ENCODE results near the gene AIF1. TPM values are rescaled to one million over a fixed set of nuclear protein-coding genes. Genes with fewer than 3 reads are reported as not detected.

AIF1 gene
- total RNA-seq, 2 experiments from 2014 or later, result 16.3 to 22.0 TPM

DNA sequence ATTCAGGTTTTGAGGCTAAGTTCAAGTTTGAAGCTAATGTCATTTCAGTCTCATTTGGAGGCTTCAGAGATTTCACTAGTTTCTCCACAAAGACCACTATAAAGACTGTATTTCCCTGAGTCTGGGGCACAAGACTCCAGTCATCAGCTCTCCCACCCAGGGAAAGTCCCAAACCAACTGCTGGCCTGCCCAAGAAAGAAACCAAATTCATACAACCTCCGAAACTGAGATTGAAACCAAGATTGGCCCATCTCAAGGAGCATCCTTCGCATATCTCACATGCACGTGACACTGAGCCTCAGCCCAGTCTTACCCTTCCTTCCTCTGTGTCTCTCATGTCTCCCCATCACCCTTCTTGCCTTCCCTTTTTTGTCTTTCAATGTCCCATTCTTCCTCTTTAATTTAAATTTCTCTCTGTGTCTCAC, 46.5 kb upstream of the AIF1 start:
- H4K20me1 ChIP-seq (ENCODE audit: insufficient read depth, low read length), result no peaks in the 10 kb centered on the region
- ChIA-PET POLR2A (interaction anchor here (0.6 to 1.9 kb wide), 6 partner anchors 9 to 45 kb away, joined by 3 to 9 read pairs (median 4); partner anchors contain the start of gene LTB), CTCF (ENCODE audit: unreplicated experiment) (no interaction called here)
- peak overlapping the region; percentile 82 for H3K4me2 ChIP-seq (ENCODE audit: low read length)
- DNase-seq (ENCODE audit: low spot score), result peak; percentile 76
- no peaks in the 10 kb centered on the region for H3K9me2 ChIP-seq (ENCODE audit: insufficient read depth, low read length)
- TF ChIP-seq, protein P1, sequence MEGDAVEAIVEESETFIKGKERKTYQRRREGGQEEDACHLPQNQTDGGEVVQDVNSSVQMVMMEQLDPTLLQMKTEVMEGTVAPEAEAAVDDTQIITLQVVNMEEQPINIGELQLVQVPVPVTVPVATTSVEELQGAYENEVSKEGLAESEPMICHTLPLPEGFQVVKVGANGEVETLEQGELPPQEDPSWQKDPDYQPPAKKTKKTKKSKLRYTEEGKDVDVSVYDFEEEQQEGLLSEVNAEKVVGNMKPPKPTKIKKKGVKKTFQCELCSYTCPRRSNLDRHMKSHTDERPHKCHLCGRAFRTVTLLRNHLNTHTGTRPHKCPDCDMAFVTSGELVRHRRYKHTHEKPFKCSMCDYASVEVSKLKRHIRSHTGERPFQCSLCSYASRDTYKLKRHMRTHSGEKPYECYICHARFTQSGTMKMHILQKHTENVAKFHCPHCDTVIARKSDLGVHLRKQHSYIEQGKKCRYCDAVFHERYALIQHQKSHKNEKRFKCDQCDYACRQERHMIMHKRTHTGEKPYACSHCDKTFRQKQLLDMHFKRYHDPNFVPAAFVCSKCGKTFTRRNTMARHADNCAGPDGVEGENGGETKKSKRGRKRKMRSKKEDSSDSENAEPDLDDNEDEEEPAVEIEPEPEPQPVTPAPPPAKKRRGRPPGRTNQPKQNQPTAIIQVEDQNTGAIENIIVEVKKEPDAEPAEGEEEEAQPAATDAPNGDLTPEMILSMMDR (conservative IDR thresholded peaks at IDR 0.05; ENCODE audit: low read length), result no peak
- TF ChIP-seq EZH2phosphoT487 (IDR thresholded peaks at IDR 0.05; ENCODE audit: borderline replicate concordance, low read depth, low read length), result no peak
- intact Hi-C loops (cut with micrococcal nuclease; ENCODE audit: unreplicated experiment), result loop anchor here (1.0 kb wide), 1 partner anchor 8 kb away; no protein-coding TSS in a partner anchor
- BruUV-seq (replicated peaks), result no TSS peak
- peak overlapping the region; percentile 75 for H3K27ac ChIP-seq (ENCODE audit: low read depth, low read length, poor library complexity, severe bottlenecking)
- H3K79me2 ChIP-seq (ENCODE audit: insufficient read depth, low read depth, low read length), result peaks cover 10% of the 10 kb centered on the region; the same call in 1 of the 2 replicates
- peak overlapping the region; percentile 27 for H3K4me3 ChIP-seq (ENCODE audit: low read depth, low read length, poor library complexity, severe bottlenecking)
- H3K4me1 ChIP-seq (ENCODE audit: insufficient read depth, low read length, poor library complexity, severe bottlenecking), result peaks cover 66% of the 10 kb centered on the region
- H2AFZ ChIP-seq (ENCODE audit: low read length), result 0 out of 2 replicates have a peak overlapping the region, but pooled peaks have one; percentile 2
- no peaks in the 10 kb centered on the region for H3K9me3 ChIP-seq (ENCODE audit: low read length)
- H3K36me3 ChIP-seq (ENCODE audit: insufficient read depth, low read length), result no peaks in the 10 kb centered on the region

DNA sequence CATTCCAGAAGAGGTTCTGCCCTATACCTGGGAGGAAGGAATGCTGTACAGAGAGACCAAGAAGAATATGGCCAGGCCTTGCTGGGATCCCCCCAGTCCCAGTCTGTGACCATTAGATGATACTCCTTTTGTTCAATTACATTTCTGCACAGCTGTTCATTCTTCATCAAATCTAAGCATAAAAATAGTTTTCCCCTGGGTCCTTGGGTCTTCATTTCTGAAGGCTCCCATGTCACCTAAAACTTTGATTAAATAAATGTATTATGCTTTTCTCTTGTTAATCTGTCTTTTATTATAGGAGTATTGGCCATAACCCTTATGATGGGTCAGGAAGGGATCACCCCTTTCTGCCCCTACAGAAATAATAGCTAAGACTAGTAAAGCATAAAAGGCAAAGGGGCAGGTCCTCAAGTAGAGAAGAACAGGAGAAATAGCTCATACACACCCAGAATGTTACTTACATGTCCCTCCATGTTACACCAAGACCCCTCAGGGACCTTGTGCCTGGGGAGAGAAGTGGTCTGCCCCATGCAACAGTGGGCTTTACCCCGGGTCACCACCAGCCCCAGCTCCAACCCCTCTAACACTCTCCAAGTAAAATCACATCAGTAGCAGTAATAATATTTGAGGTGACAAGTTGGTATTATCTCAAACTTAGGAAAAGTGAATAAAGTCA, 45.0 kb upstream of the AIF1 start:
- intact Hi-C loops (cut with micrococcal nuclease; ENCODE audit: unreplicated experiment), result no loop called here
- peak overlapping the region; percentile 75 for H3K27ac ChIP-seq (ENCODE audit: low read depth, low read length, poor library complexity, severe bottlenecking)
- no peak overlapping the region for H2AFZ ChIP-seq (ENCODE audit: low read length)
- peaks cover 10% of the 10 kb centered on the region; the same call in 1 of the 2 replicates for H3K79me2 ChIP-seq (ENCODE audit: insufficient read depth, low read depth, low read length)
- no peak for TF ChIP-seq EZH2phosphoT487 (IDR thresholded peaks at IDR 0.05; ENCODE audit: borderline replicate concordance, low read depth, low read length)
- TF ChIP-seq, protein P1 (conservative IDR thresholded peaks at IDR 0.05; ENCODE audit: low read length), result no peak
- H3K4me1 ChIP-seq (ENCODE audit: insufficient read depth, low read length, poor library complexity, severe bottlenecking), result peaks cover 79% of the 10 kb centered on the region
- H3K4me2 ChIP-seq (ENCODE audit: low read length), result peak overlapping the region; percentile 82
- H3K36me3 ChIP-seq (ENCODE audit: insufficient read depth, low read length), result no peaks in the 10 kb centered on the region
- POLR2A ChIA-PET, result interaction anchor here (0.6 to 3.3 kb wide), 9 partner anchors 10 to 25 kb away, joined by 3 to 19 read pairs (median 4); partner anchors contain the start of gene LST1
- H4K20me1 ChIP-seq (ENCODE audit: insufficient read depth, low read length), result no peaks in the 10 kb centered on the region
- H3K4me3 ChIP-seq (ENCODE audit: low read depth, low read length, poor library complexity, severe bottlenecking), result peak overlapping the region; percentile 68
- H3K9me2 ChIP-seq (ENCODE audit: insufficient read depth, low read length), result no peaks in the 10 kb centered on the region
- CTCF ChIA-PET (ENCODE audit: unreplicated experiment), result interaction anchor here (0.6 to 0.7 kb wide), 2 partner anchors 12 to 19 kb away, joined by 3 read pairs; no protein-coding TSS in a partner anchor
- H3K9me3 ChIP-seq (ENCODE audit: low read length), result no peaks in the 10 kb centered on the region
- no peak for DNase-seq (ENCODE audit: low spot score)
- TSS peak; percentile 33 for BruUV-seq (replicated peaks)

Measured in OCI-LY7 (cell line).